NOMO-1 treated with DMSO at 0.1 percent for 48 hours (cell line): ENCODE measurements around the gene CD34.

Experiments used
- DNase-seq: peaks from one replicate; lab custom pipeline; 2025; ENCODE audit not compliant: unreplicated experiment; lab: John Stamatoyannopoulos, UW

The CD34 gene

GRCh38 chr1:207836591-207837347 is 74.2 kb downstream of the CD34 start:
- DNase-seq = no peak

GRCh38 chr1:207835958-207836357 is 75.0 kb downstream of the CD34 start:
- DNase-seq = no peak

GRCh38 chr1:207833956-207834660 is 76.8 kb downstream of the CD34 start:
- no peak for DNase-seq

GRCh38 chr1:207833381-207833780 is 77.5 kb downstream of the CD34 start:
- no peak for DNase-seq

GRCh38 chr1:207832796-207833195 is 78.1 kb downstream of the CD34 start:
- no peak for DNase-seq

- no peak for DNase-seq
Observed at GRCh38 chr1:207831517-207832327, 79.2 kb downstream of the CD34 start.
